ENCODE measurements around the gene LEFTY1.

GRCh38 chr1:225849925-225850324 is 39.0 kb downstream of the LEFTY1 start:
- TF ChIP-seq CTCF (IDR thresholded peaks at IDR 0.05 in 8 of 11, conservative IDR thresholded peaks at IDR 0.05 in 3 of 11) (no peak), POLR2A (IDR thresholded peaks at IDR 0.05) (no peak), POLR2AphosphoS5 (IDR thresholded peaks at IDR 0.05) (peak; percentile 50 to 69 (median 54))
